ENCODE measurements around the gene SIL1. TPM values are rescaled to one million over a fixed set of nuclear protein-coding genes. Genes with fewer than 3 reads are reported as not detected.

The SIL1 gene
- polyA plus RNA-seq, 1 donor (not counting 4 experiments of a cell fraction or from before 2014, with no cell fraction given), result 45.4 TPM

DNA sequence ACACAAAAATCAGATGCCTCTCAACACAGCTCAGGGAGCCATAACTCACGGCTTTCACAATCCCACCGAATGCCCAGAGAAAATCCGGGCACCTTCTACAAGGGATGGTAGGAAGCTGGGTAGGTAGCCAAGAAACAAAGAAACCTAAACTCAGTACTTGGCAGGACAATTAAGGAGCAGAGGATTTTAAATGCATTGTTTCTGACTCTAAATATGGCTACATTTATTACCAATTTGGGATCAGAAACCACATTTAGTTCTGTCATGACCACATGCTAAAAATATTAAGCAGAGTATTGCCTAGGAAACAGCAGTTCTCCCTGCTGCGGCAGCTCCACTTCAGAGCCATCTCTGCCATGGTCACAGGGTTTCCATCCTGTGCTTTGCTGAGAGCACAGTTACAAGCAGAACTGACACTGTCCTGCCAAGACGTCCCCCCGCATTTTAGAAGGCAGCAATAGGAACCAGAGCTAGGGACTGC is 57.5 kb downstream of the SIL1 start:
- FAIRE-seq (no peak), DNase-seq (ENCODE audit: low read depth, low spot score) (no peak)
- Histone ChIP-seq H3K27me3 (ENCODE audit: control insufficient read depth, extremely low read depth, insufficient read depth, low read length) (no peaks in the 10 kb centered on the region), H3K27ac (ENCODE audit: control insufficient read depth, insufficient read depth, low read length) (no peak overlapping the region), H4K20me1 (ENCODE audit: control insufficient read depth, extremely low read depth, insufficient read depth, low read length) (peaks cover 11% of the 10 kb centered on the region), H3K9ac (ENCODE audit: control insufficient read depth, extremely low read depth, insufficient read depth, low read length) (no peak overlapping the region), H3K4me1 (ENCODE audit: control insufficient read depth, extremely low read depth, insufficient read depth, low read length) (peaks cover 19% of the 10 kb centered on the region), H3K79me2 (ENCODE audit: control insufficient read depth, insufficient read depth, low read length) (peaks cover 15% of the 10 kb centered on the region), H3K4me3 (ENCODE audit: control insufficient read depth in 2 of 3, extremely low read depth in 1 of 3, insufficient read depth in 2 of 3, low read depth in 1 of 3, low read length in 3 of 3) (no peak overlapping the region), H3K4me2 (ENCODE audit: control insufficient read depth, extremely low read depth, insufficient read depth, low read depth, low read length) (no peak overlapping the region), H2AFZ (ENCODE audit: control insufficient read depth, low read length) (no peak overlapping the region), H3K36me3 (ENCODE audit: control insufficient read depth in 2 of 2, extremely low read depth in 1 of 2, insufficient read depth in 2 of 2, low read length in 2 of 2) (peaks cover 0 to 2% of the 10 kb centered on the region in 2 experiments), H3K9me1 (ENCODE audit: control insufficient read depth, extremely low read depth, insufficient read depth, low read length) (no peaks in the 10 kb centered on the region), H3K9me3 (ENCODE audit: control insufficient read depth, low read depth, low read length) (no peaks in the 10 kb centered on the region)
- TF ChIP-seq, protein P1, sequence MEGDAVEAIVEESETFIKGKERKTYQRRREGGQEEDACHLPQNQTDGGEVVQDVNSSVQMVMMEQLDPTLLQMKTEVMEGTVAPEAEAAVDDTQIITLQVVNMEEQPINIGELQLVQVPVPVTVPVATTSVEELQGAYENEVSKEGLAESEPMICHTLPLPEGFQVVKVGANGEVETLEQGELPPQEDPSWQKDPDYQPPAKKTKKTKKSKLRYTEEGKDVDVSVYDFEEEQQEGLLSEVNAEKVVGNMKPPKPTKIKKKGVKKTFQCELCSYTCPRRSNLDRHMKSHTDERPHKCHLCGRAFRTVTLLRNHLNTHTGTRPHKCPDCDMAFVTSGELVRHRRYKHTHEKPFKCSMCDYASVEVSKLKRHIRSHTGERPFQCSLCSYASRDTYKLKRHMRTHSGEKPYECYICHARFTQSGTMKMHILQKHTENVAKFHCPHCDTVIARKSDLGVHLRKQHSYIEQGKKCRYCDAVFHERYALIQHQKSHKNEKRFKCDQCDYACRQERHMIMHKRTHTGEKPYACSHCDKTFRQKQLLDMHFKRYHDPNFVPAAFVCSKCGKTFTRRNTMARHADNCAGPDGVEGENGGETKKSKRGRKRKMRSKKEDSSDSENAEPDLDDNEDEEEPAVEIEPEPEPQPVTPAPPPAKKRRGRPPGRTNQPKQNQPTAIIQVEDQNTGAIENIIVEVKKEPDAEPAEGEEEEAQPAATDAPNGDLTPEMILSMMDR (optimal IDR thresholded peaks at IDR 0.05 in 1 of 3, IDR thresholded peaks at IDR 0.05 in 1 of 3, conservative IDR thresholded peaks at IDR 0.05 in 1 of 3; ENCODE audit: extremely low read depth in 1 of 3, insufficient read depth in 2 of 3, low read length in 3 of 3), result no peak
- TF ChIP-seq EZH2 (IDR thresholded peaks at IDR 0.05; ENCODE audit: low read length), result no peak
- dilution Hi-C loops (cut with MboI; ENCODE audit: extremely low pct_ligation_motif_present, low sequenced_read_pairs), result no loop called here

DNA sequence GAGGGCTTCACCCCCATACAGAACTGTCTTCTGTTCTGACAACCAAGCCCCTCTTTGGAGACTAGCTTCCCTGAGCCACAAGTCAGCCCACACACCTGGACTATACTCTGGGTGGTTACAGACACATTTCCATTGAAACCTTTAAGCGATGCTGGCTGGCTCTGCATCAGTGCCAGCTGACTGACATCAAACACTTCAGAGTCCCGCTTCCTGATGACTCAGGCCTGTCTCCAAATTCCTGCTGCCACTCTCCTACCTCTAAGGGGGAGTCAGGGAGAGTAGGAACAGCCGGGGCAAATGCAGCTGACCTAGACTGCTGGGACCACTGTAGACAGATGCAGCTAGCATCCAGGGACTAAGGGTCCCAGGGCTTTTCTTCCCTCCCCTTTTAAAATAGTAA is 59.4 kb downstream of the SIL1 start:
- H4K20me1 ChIP-seq (ENCODE audit: control insufficient read depth, extremely low read depth, insufficient read depth, low read length), result peaks cover 11% of the 10 kb centered on the region
- peaks cover 15% of the 10 kb centered on the region for H3K4me1 ChIP-seq (ENCODE audit: control insufficient read depth, extremely low read depth, insufficient read depth, low read length)
- H3K9me1 ChIP-seq (ENCODE audit: control insufficient read depth, extremely low read depth, insufficient read depth, low read length), result no peaks in the 10 kb centered on the region
- no peak overlapping the region for H3K27ac ChIP-seq (ENCODE audit: control insufficient read depth, insufficient read depth, low read length)
- no peaks in the 10 kb centered on the region for H3K27me3 ChIP-seq (ENCODE audit: control insufficient read depth, extremely low read depth, insufficient read depth, low read length)
- no peaks in the 10 kb centered on the region for H3K9me3 ChIP-seq (ENCODE audit: control insufficient read depth, low read depth, low read length)
- dilution Hi-C loops (cut with MboI; ENCODE audit: extremely low pct_ligation_motif_present, low sequenced_read_pairs), result no loop called here
- H3K79me2 ChIP-seq (ENCODE audit: control insufficient read depth, insufficient read depth, low read length), result peaks cover 11% of the 10 kb centered on the region
- H3K36me3 ChIP-seq (ENCODE audit: control insufficient read depth in 2 of 2, extremely low read depth in 1 of 2, insufficient read depth in 2 of 2, low read length in 2 of 2), result peaks cover 0 to 2% of the 10 kb centered on the region in 2 experiments
- TF ChIP-seq, protein P1 (optimal IDR thresholded peaks at IDR 0.05 in 1 of 3, IDR thresholded peaks at IDR 0.05 in 1 of 3, conservative IDR thresholded peaks at IDR 0.05 in 1 of 3; ENCODE audit: extremely low read depth in 1 of 3, insufficient read depth in 2 of 3, low read length in 3 of 3), result no peak
- TF ChIP-seq EZH2 (IDR thresholded peaks at IDR 0.05; ENCODE audit: low read length), result no peak
- FAIRE-seq, result peak; percentile 58
- H3K4me2 ChIP-seq (ENCODE audit: control insufficient read depth, extremely low read depth, insufficient read depth, low read depth, low read length), result no peak overlapping the region
- H2AFZ ChIP-seq (ENCODE audit: control insufficient read depth, low read length), result no peak overlapping the region
- DNase-seq (ENCODE audit: low read depth, low spot score), result no peak
- H3K4me3 ChIP-seq (ENCODE audit: control insufficient read depth in 2 of 3, extremely low read depth in 1 of 3, insufficient read depth in 2 of 3, low read depth in 1 of 3, low read length in 3 of 3), result no peak overlapping the region
- H3K9ac ChIP-seq (ENCODE audit: control insufficient read depth, extremely low read depth, insufficient read depth, low read length), result no peak overlapping the region
